ENCODE measurements around the gene CLIC5.

Gene CLIC5

GRCh38 chr6:45923831-45924391, 91.7 kb downstream of the CLIC5 start:
- Histone ChIP-seq H3K4me1 (ENCODE audit: control insufficient read depth in 1 of 2, insufficient read depth in 2 of 2, low read length in 2 of 2) (no peaks in the 10 kb centered on the region), H3K36me3 (ENCODE audit: control insufficient read depth in 1 of 2, insufficient read depth in 2 of 2, low read length in 2 of 2) (no peaks in the 10 kb centered on the region), H3K9me3 (ENCODE audit: control insufficient read depth in 1 of 2, low read length in 2 of 2) (no peaks in the 10 kb centered on the region), H3K27me3 (ENCODE audit: low read depth, low read length) (no peaks in the 10 kb centered on the region), H3K27ac (ENCODE audit: low read length) (no peak overlapping the region), H3K4me3 (ENCODE audit: low read depth in 1 of 2, low read length in 2 of 2) (no peak overlapping the region)

GRCh38 chr6:45922728-45923351, 92.8 kb downstream of the CLIC5 start:
- Histone ChIP-seq H3K27me3 (ENCODE audit: low read depth, low read length) (no peaks in the 10 kb centered on the region), H3K9me3 (ENCODE audit: control insufficient read depth in 1 of 2, low read length in 2 of 2) (no peaks in the 10 kb centered on the region), H3K36me3 (ENCODE audit: control insufficient read depth in 1 of 2, insufficient read depth in 2 of 2, low read length in 2 of 2) (no peaks in the 10 kb centered on the region), H3K27ac (ENCODE audit: low read length) (no peak overlapping the region), H3K4me3 (ENCODE audit: low read depth in 1 of 2, low read length in 2 of 2) (no peak overlapping the region), H3K4me1 (ENCODE audit: control insufficient read depth in 1 of 2, insufficient read depth in 2 of 2, low read length in 2 of 2) (no peaks in the 10 kb centered on the region)

GRCh38 chr6:45921691-45922281, 93.9 kb downstream of the CLIC5 start:
- H3K27ac ChIP-seq (ENCODE audit: low read length): no peak overlapping the region

GRCh38 chr6:45920819-45921511, 94.7 kb downstream of the CLIC5 start:
- Histone ChIP-seq H3K27me3 (ENCODE audit: low read depth, low read length) (no peaks in the 10 kb centered on the region), H3K9me3 (ENCODE audit: control insufficient read depth in 1 of 2, low read length in 2 of 2) (no peaks in the 10 kb centered on the region), H3K27ac (ENCODE audit: low read length) (no peak overlapping the region), H3K4me3 (ENCODE audit: low read depth in 1 of 2, low read length in 2 of 2) (no peak overlapping the region), H3K36me3 (ENCODE audit: control insufficient read depth in 1 of 2, insufficient read depth in 2 of 2, low read length in 2 of 2) (no peaks in the 10 kb centered on the region), H3K4me1 (ENCODE audit: control insufficient read depth in 1 of 2, insufficient read depth in 2 of 2, low read length in 2 of 2) (no peaks in the 10 kb centered on the region)

More at GRCh38 chr6:45921691-45922281, 93.9 kb downstream of the CLIC5 start:
- Histone ChIP-seq H3K4me3 (ENCODE audit: low read depth in 1 of 2, low read length in 2 of 2) (no peak overlapping the region), H3K27me3 (ENCODE audit: low read depth, low read length) (no peaks in the 10 kb centered on the region), H3K4me1 (ENCODE audit: control insufficient read depth in 1 of 2, insufficient read depth in 2 of 2, low read length in 2 of 2) (no peaks in the 10 kb centered on the region), H3K36me3 (ENCODE audit: control insufficient read depth in 1 of 2, insufficient read depth in 2 of 2, low read length in 2 of 2) (no peaks in the 10 kb centered on the region), H3K9me3 (ENCODE audit: control insufficient read depth in 1 of 2, low read length in 2 of 2) (no peaks in the 10 kb centered on the region)

- Histone ChIP-seq H3K27me3 (ENCODE audit: low read depth, low read length) (no peaks in the 10 kb centered on the region), H3K36me3 (ENCODE audit: control insufficient read depth in 1 of 2, insufficient read depth in 2 of 2, low read length in 2 of 2) (no peaks in the 10 kb centered on the region), H3K4me1 (ENCODE audit: control insufficient read depth in 1 of 2, insufficient read depth in 2 of 2, low read length in 2 of 2) (no peaks in the 10 kb centered on the region), H3K27ac (ENCODE audit: low read length) (no peak overlapping the region), H3K9me3 (ENCODE audit: control insufficient read depth in 1 of 2, low read length in 2 of 2) (no peaks in the 10 kb centered on the region), H3K4me3 (ENCODE audit: low read depth in 1 of 2, low read length in 2 of 2) (no peak overlapping the region)
Observed at GRCh38 chr6:45917439-45917838, 98.2 kb downstream of the CLIC5 start.

GRCh38 chr6:45916692-45917091, 99.0 kb downstream of the CLIC5 start:
- H3K4me1 ChIP-seq (ENCODE audit: control insufficient read depth in 1 of 2, insufficient read depth in 2 of 2, low read length in 2 of 2): no peaks in the 10 kb centered on the region
- no peak overlapping the region for H3K4me3 ChIP-seq (ENCODE audit: low read depth in 1 of 2, low read length in 2 of 2)
- no peak overlapping the region for H3K27ac ChIP-seq (ENCODE audit: low read length)
- H3K9me3 ChIP-seq (ENCODE audit: control insufficient read depth in 1 of 2, low read length in 2 of 2): no peaks in the 10 kb centered on the region
- no peaks in the 10 kb centered on the region for H3K36me3 ChIP-seq (ENCODE audit: control insufficient read depth in 1 of 2, insufficient read depth in 2 of 2, low read length in 2 of 2)
- no peaks in the 10 kb centered on the region for H3K27me3 ChIP-seq (ENCODE audit: low read depth, low read length)

GRCh38 chr6:45915780-45916468, 99.7 kb downstream of the CLIC5 start:
- no peaks in the 10 kb centered on the region for H3K36me3 ChIP-seq (ENCODE audit: control insufficient read depth in 1 of 2, insufficient read depth in 2 of 2, low read length in 2 of 2)
- H3K4me1 ChIP-seq (ENCODE audit: control insufficient read depth in 1 of 2, insufficient read depth in 2 of 2, low read length in 2 of 2): no peaks in the 10 kb centered on the region
- H3K27ac ChIP-seq (ENCODE audit: low read length): no peak overlapping the region
- no peaks in the 10 kb centered on the region for H3K9me3 ChIP-seq (ENCODE audit: control insufficient read depth in 1 of 2, low read length in 2 of 2)
- no peaks in the 10 kb centered on the region for H3K27me3 ChIP-seq (ENCODE audit: low read depth, low read length)
- no peak overlapping the region for H3K4me3 ChIP-seq (ENCODE audit: low read depth in 1 of 2, low read length in 2 of 2)

- no peak overlapping the region for H3K4me3 ChIP-seq (ENCODE audit: low read depth in 1 of 2, low read length in 2 of 2)
- H3K36me3 ChIP-seq (ENCODE audit: control insufficient read depth in 1 of 2, insufficient read depth in 2 of 2, low read length in 2 of 2): no peaks in the 10 kb centered on the region
- no peak overlapping the region for H3K27ac ChIP-seq (ENCODE audit: low read length)
- H3K4me1 ChIP-seq (ENCODE audit: control insufficient read depth in 1 of 2, insufficient read depth in 2 of 2, low read length in 2 of 2): no peaks in the 10 kb centered on the region
- H3K27me3 ChIP-seq (ENCODE audit: low read depth, low read length): no peaks in the 10 kb centered on the region
- no peaks in the 10 kb centered on the region for H3K9me3 ChIP-seq (ENCODE audit: control insufficient read depth in 1 of 2, low read length in 2 of 2)
Observed at GRCh38 chr6:45911691-45912090, 104.0 kb downstream of the CLIC5 start.

- H3K27ac ChIP-seq (ENCODE audit: low read length): no peak overlapping the region
- no peaks in the 10 kb centered on the region for H3K4me1 ChIP-seq (ENCODE audit: control insufficient read depth in 1 of 2, insufficient read depth in 2 of 2, low read length in 2 of 2)
Observed at GRCh38 chr6:45903959-45904358, 111.7 kb downstream of the CLIC5 start.

GRCh38 chr6:45902984-45903383, 112.7 kb downstream of the CLIC5 start:
- Histone ChIP-seq H3K4me3 (ENCODE audit: low read depth in 1 of 2, low read length in 2 of 2) (no peak overlapping the region), H3K9me3 (ENCODE audit: control insufficient read depth in 1 of 2, low read length in 2 of 2) (no peaks in the 10 kb centered on the region), H3K4me1 (ENCODE audit: control insufficient read depth in 1 of 2, insufficient read depth in 2 of 2, low read length in 2 of 2) (no peaks in the 10 kb centered on the region), H3K27ac (ENCODE audit: low read length) (no peak overlapping the region), H3K36me3 (ENCODE audit: control insufficient read depth in 1 of 2, insufficient read depth in 2 of 2, low read length in 2 of 2) (no peaks in the 10 kb centered on the region), H3K27me3 (ENCODE audit: low read depth, low read length) (no peaks in the 10 kb centered on the region)

More at GRCh38 chr6:45903959-45904358, 111.7 kb downstream of the CLIC5 start:
- no peaks in the 10 kb centered on the region for H3K9me3 ChIP-seq (ENCODE audit: control insufficient read depth in 1 of 2, low read length in 2 of 2)
- H3K4me3 ChIP-seq (ENCODE audit: low read depth in 1 of 2, low read length in 2 of 2): no peak overlapping the region
- no peaks in the 10 kb centered on the region for H3K27me3 ChIP-seq (ENCODE audit: low read depth, low read length)
- H3K36me3 ChIP-seq (ENCODE audit: control insufficient read depth in 1 of 2, insufficient read depth in 2 of 2, low read length in 2 of 2): no peaks in the 10 kb centered on the region

Measured in muscle layer of duodenum (tissue), 2 donors.